K562 (cell line): ENCODE data around the gene RNF224. TPM values are rescaled to one million over a fixed set of nuclear protein-coding genes. Genes with fewer than 3 reads are reported as not detected.

ENCODE experiments used
- DIDO1 ChIP-seq: fragments of 450-650 bp; IDR thresholded peaks from 2 replicates; pipeline ENCODE4 v1.6.1; 2016; ENCODE audit warnings: low read depth, missing biosample characterization, missing genetic modification characterization
- EGR1 ChIP-seq: fragments of 450-650 bp; conservative IDR thresholded peaks from 2 replicates; pipeline ENCODE4 v1.6.1; 2017; ENCODE audit warnings: mild to moderate bottlenecking
- FOXK2 ChIP-seq, 2 experiments: fragments of 450-650 bp; IDR thresholded peaks in 1 of 2; conservative IDR thresholded peaks in 1 of 2; 2 replicates each; pipeline ENCODE4 v1.6.1; 2016; ENCODE audit warnings: low read depth in 2 of 2, mild to moderate bottlenecking in 1 of 2
- KDM5B ChIP-seq: fragments of 200-600 bp; sonication (generic); IDR thresholded peaks from 2 replicates; pipeline ENCODE4 v1.6.1; 2012; ENCODE audit warnings: low read depth, mild to moderate bottlenecking, moderate library complexity, low read length, control low read depth, inconsistent platforms; ENCODE audit not compliant: insufficient replicate concordance
- KLF13 ChIP-seq: fragments of 450-650 bp; IDR thresholded peaks from 2 replicates; pipeline ENCODE4 v1.6.1; 2016; ENCODE audit warnings: missing genetic modification characterization, low read depth, mild to moderate bottlenecking, missing compliant biosample characterization, moderate library complexity, borderline replicate concordance
- REST ChIP-seq, 2 experiments: fragments of 450-650 bp; formaldehyde crosslinking in 1 of 2; IDR thresholded peaks; 2 replicates each; pipeline versions ENCODE4 v1.4.0 to v1.6.1; 2014 to 2020; ENCODE audit warnings: mild to moderate bottlenecking in 2 of 2, borderline replicate concordance in 1 of 2, low read depth in 1 of 2
- SAFB ChIP-seq: fragments of 200-400 bp; formaldehyde crosslinking; IDR thresholded peaks from 2 replicates; pipeline ENCODE4 v1.6.1; 2017; ENCODE audit warnings: low read depth, low read length, borderline replicate concordance
- SMARCC2 ChIP-seq: fragments of 450-650 bp; IDR thresholded peaks from 2 replicates; pipeline ENCODE4 v1.6.1; 2017; ENCODE audit warnings: antibody characterized with exemption, moderate library complexity, mild to moderate bottlenecking, low read depth
- STAT6 ChIP-seq: sonication (generic); formaldehyde crosslinking; IDR thresholded peaks from 2 replicates; pipeline ENCODE4 v1.8.1; 2023; ENCODE audit warnings: mild to moderate bottlenecking, missing genetic modification reagents
- TFAP4 ChIP-seq: sonication (generic); formaldehyde crosslinking; IDR thresholded peaks from 2 replicates; pipeline ENCODE4 v1.8.0; 2022; ENCODE audit warnings: missing genetic modification reagents, mild to moderate bottlenecking, moderate library complexity, borderline replicate concordance
- ZBTB33 ChIP-seq: sonication (generic); formaldehyde crosslinking; IDR thresholded peaks from 2 replicates; pipeline ENCODE4 v1.8.1; 2023; ENCODE audit warnings: mild to moderate bottlenecking, missing genetic modification reagents
- polyA plus RNA-seq, 8 experiments: library from polyadenylated mRNA; depleted of rRNA in 4 of 8; stranded (reverse) in 5 of 8; unstranded in 3 of 8; fragments of >200 nt; fragmentation: Nextera tagmentation in 2 of 8; fragmentation: Illumina TruSeq in 1 of 8; extraction: Ambion mirVana in 2 of 8; extraction: Trizol in 1 of 8; gene quantifications; 2 replicates each; pipeline versions ENCODE4 v1.2.1 to v1.2.3, GENCODE V29; 2011 to 2014; ENCODE audit warnings: inconsistent platforms in 1 of 8, missing spikeins in 1 of 8
- total RNA-seq, 7 experiments: library from RNA; depleted of rRNA in 6 of 7; stranded (reverse); fragments of >200 nt in 6 of 7; fragmentation: Illumina TruSeq in 2 of 7; extraction: Trizol in 2 of 7; gene quantifications; 2 replicates each; pipeline versions ENCODE4 v1.2.1 to v1.2.3, GENCODE V29; 2011 to 2021; ENCODE audit warnings: low replicate concordance in 1 of 7

RNF224 gene
- total and polyA plus RNA-seq, 9 of the 15 experiments (the other 6 are each of a cell fraction or from before 2014, with no cell fraction given) = not detected

GRCh38 chr9:137222190-137223077 is 4.9 kb upstream of the RNF224 start, which contains the start of gene RNF208 (continued):
- TF ChIP-seq TFAP4 (CRISPR knock-in tag) (peak; percentile 37), STAT6 (CRISPR knock-in tag) (no peak), EGR1 (no peak), REST (IDR thresholded peaks at IDR 0.05; ENCODE audit: borderline replicate concordance) (no peak), REST (CRISPR knock-in tag; IDR thresholded peaks at IDR 0.05; ENCODE audit: low read depth) (peak; percentile 42; the same call in 1 of the 2 replicates), ZBTB33 (CRISPR knock-in tag) (peak; percentile 44; the same call in 1 of the 2 replicates), FOXK2 (conservative IDR thresholded peaks at IDR 0.05 in 1 of 2, IDR thresholded peaks at IDR 0.05 in 1 of 2; ENCODE audit: low read depth in 2 of 2) (no peak), SAFB (0 out of 2 replicates have a peak, but pooled peaks have one; percentile 27), KDM5B (peak; percentile 29), DIDO1 (tag) (no peak), SMARCC2 (no peak), KLF13 (tag) (no peak)
